Measurements from ENCODE around the gene ZFAND3. TPM values are rescaled to one million over a fixed set of nuclear protein-coding genes. Genes with fewer than 3 reads are reported as not detected.

Gene ZFAND3
- polyA plus RNA-seq, 1 of the 3 experiments (the other 2 are of a cell fraction) = 16.7 TPM

DNA sequence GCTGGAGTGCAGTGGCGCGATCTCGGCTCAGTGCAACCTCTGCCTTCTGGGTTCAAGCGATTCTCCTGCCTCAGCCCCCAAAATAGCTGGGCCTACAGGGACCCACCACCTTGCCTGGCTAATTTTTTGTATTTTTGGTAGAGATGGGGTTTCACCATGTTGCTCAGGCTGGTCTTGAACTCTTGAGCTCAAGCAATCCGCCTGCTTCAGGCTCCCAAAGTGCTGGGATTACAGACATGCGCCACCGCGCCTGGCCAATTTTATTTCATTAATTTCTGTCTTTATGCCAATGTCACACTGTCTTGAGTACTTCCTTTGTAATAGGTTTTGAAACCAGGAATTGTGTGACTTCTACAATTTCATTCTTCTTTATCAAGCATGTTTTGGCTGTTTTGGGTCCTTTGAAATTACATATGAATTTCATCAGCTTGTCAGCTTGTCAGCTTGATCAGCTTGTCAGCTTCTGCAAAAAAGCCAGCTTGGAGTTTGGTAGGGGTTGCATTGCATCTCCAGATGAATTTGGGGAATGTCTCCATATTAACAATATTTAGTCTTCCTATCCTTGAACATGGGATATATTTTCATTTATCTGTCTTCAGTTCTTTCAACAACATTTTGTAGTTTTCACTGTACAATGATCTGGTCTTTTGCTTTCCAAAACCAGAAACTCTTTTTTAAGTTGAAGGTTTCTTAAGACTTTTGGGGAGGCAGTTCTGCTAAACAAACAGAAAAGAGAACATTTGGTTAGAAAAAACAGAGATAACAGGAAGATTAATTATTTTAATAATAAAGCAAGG is 20.8 kb downstream of the ZFAND3 start (continued):
- TF ChIP-seq TAF1 (IDR thresholded peaks at IDR 0.05; ENCODE audit: borderline replicate concordance, low read depth, low read length) (no peak), NFIC (IDR thresholded peaks at IDR 0.05; ENCODE audit: borderline replicate concordance) (no peak)

DNA sequence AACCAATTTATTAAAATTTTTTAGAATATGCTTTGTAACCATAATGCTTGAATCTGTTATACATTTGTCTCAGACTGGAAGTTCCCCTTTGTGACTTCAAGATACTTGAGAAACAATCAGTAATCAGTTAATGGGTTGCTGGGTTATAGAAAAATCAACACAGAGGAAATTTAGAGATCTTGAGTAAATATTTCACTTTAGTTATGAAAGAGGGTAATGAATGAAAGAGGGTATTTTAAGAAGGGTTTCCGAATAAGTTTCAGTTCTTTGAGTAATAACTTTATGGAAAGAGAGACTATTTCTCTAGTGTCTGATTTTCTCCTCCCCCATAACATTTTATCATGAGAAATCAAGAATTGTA is 21.4 kb downstream of the ZFAND3 start:
- Histone ChIP-seq H2AFZ (ENCODE audit: low read depth) (no peak overlapping the region), H3K9me3 (no peaks in the 10 kb centered on the region), H3K9me2 (no peaks in the 10 kb centered on the region), H3K27me3 (ENCODE audit: insufficient read depth) (no peaks in the 10 kb centered on the region), H3K4me1 (ENCODE audit: control insufficient read depth in 1 of 2, insufficient read depth in 2 of 2, low read depth in 1 of 2, low read length in 1 of 2) (no peaks in the 10 kb centered on the region), H4K20me1 (ENCODE audit: insufficient read depth) (peaks cover 100% of the 10 kb centered on the region), H3K79me2 (ENCODE audit: insufficient read depth) (peaks cover 100% of the 10 kb centered on the region), H3F3A (replicated peaks; ENCODE audit: insufficient read depth) (peaks cover 3% of the 10 kb centered on the region), H3K4me3 (ENCODE audit: low read depth in 2 of 2, low read length in 1 of 2) (no peak overlapping the region), H3K9ac (no peak overlapping the region), H3K27ac (ENCODE audit: low read depth in 2 of 2, low read length in 1 of 2) (no peak overlapping the region), H3K36me3 (replicated peaks in 1 of 2; ENCODE audit: control insufficient read depth in 1 of 2, insufficient read depth in 2 of 2, low read length in 1 of 2) (peaks cover 0 to 9% of the 10 kb centered on the region in 2 experiments), H3K4me2 (no peak overlapping the region)
- WGBS (ENCODE audit: low lambda C conversion rate) = 100% methylated on average over 1 of the region's 1 CpG
- POLR2A ChIA-PET = interaction anchor here (0.8 kb wide), 1 partner anchor 10 kb away, joined by 3 read pairs; no protein-coding TSS in a partner anchor
- no peak for TF ChIP-seq RFX5 (IDR thresholded peaks at IDR 0.05; ENCODE audit: low read length)
- TF ChIP-seq, protein P1, sequence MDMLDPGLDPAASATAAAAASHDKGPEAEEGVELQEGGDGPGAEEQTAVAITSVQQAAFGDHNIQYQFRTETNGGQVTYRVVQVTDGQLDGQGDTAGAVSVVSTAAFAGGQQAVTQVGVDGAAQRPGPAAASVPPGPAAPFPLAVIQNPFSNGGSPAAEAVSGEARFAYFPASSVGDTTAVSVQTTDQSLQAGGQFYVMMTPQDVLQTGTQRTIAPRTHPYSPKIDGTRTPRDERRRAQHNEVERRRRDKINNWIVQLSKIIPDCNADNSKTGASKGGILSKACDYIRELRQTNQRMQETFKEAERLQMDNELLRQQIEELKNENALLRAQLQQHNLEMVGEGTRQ (IDR thresholded peaks at IDR 0.05; ENCODE audit: borderline replicate concordance, low read depth, low read length) = no peak
- no peak for TF ChIP-seq MXI1 (IDR thresholded peaks at IDR 0.05; ENCODE audit: low read depth, low read length)
- no peak for TF ChIP-seq RAD21 (IDR thresholded peaks at IDR 0.05; ENCODE audit: low read length)
- no peak for TF ChIP-seq TCF12 (IDR thresholded peaks at IDR 0.05)
- no peak for TF ChIP-seq MEF2A (IDR thresholded peaks at IDR 0.05; ENCODE audit: borderline replicate concordance, low read depth)
- TF ChIP-seq, protein P2, sequence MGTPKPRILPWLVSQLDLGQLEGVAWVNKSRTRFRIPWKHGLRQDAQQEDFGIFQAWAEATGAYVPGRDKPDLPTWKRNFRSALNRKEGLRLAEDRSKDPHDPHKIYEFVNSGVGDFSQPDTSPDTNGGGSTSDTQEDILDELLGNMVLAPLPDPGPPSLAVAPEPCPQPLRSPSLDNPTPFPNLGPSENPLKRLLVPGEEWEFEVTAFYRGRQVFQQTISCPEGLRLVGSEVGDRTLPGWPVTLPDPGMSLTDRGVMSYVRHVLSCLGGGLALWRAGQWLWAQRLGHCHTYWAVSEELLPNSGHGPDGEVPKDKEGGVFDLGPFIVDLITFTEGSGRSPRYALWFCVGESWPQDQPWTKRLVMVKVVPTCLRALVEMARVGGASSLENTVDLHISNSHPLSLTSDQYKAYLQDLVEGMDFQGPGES (IDR thresholded peaks at IDR 0.05; ENCODE audit: low read depth, low read length) = no peak
- TF ChIP-seq TEAD4 (IDR thresholded peaks at IDR 0.05; ENCODE audit: borderline replicate concordance, insufficient read depth) = no peak
- TF ChIP-seq FOXM1 (IDR thresholded peaks at IDR 0.05; ENCODE audit: low read depth) = no peak
- CTCF ChIA-PET = no interaction called here
- no peak for DNase-seq

Measured in SK-N-SH (cell line).